GM21717 (cell line): Measurements from ENCODE around the gene ARMC2.
A peak's percentile ranks its signal among the peaks of the same experiment; 100 is the strongest.
"Not testable (repeated sequence)": the region's sequence is repeated elsewhere in the genome, so short reads cannot be mapped to it uniquely, and the experiment has no call there.

ENCODE experiments used
- ATAC-seq: cut with Tn5 transposase; IDR thresholded peaks from one replicate; pipeline ENCODE4 v1.9.1; 2021; ENCODE audit warnings: mild to moderate bottlenecking, moderate library complexity; ENCODE audit not compliant: unreplicated experiment

The ARMC2 gene

DNA sequence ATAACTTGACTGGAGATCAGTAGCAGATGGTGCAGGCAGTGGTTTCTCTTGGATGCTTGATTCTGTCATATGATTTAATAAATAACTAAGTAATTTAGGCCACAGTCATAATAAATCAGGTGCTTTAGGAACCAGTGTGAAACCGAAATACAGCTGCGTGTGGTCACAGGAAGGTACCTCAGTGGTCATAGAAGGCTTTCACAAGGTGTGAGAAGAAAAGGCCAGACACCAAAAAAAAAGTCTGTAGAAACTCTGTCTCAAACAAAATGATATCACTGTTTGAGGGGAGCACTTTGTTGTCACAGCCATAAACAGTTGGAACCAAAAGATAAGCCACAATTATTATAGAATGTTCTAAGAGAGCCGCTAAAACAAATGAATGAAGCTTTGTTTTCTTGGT lies 56.5 kb downstream of the ARMC2 start:
- ATAC-seq, result peak; percentile 92

- ATAC-seq, result no peak
These were observed 66.2 kb downstream of the ARMC2 start for GRCh38 chr6:108914235-108915022.

GRCh38 chr6:108915258-108915657 lies 67.0 kb downstream of the ARMC2 start:
- no peak for ATAC-seq

GRCh38 chr6:108916026-108916686 lies 67.9 kb downstream of the ARMC2 start:
- ATAC-seq, result no peak

DNA sequence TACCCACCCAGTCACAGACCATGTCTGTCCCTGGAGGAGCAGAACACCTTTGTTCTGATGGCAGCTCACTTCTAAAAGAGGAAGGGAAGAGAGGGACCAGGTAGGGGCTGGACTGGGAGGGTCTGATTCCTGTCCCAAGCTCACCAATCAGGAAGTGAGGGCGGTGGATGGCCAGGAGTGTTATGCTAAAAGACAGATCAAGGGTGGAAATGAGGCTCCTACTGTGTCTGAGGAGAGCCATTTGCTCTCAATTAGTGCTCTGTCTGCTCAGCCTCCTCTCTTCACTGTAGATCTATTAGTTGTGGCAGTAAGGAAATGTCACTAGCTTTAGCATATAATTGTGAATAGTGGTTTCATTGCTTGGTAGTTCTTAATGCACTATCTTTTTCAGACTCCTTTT lies 72.5 kb downstream of the ARMC2 start:
- no peak for ATAC-seq

GRCh38 chr6:108921547-108922361 lies 73.5 kb downstream of the ARMC2 start:
- ATAC-seq, result no peak

- no peak for ATAC-seq
These were observed 74.3 kb downstream of the ARMC2 start for GRCh38 chr6:108922499-108922898.

DNA sequence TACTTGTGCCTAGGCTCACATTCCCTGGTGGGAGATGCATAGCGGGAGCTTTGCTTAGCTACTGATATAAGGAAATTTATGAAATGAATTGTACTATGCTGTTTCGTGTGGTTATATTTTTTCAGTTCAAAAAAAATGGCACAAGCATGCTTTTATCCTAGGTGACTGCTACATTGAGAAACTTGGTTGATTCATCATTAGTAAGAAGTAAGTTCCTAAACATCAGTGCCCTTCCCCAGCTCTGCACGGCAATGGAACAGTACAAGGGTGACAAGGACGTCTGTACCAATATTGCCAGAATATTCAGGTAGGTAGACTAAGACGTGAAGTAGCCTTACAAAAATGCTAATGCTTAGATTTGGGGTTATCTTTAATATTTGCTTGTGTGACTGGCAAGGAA lies 79.7 kb downstream of the ARMC2 start:
- no peak for ATAC-seq

DNA sequence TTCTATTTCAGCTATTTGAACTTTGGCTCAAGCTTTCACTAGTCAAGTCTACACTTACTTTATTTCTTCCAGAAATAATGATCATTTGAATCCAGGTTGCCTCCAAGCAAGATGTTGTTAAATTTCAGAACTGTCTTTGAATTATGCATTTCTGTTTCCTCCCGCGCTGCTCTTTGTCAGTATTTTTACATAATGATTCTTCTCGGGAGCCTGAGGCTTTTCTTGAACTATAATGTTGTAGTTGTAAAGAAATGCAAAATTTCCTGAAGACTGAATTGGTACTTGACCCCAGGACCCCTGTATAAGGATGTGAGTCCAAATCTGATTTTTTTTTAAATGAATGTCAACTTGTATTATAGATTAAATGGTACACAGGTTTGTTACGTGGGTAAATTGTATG lies 80.4 kb downstream of the ARMC2 start:
- ATAC-seq, result no peak

DNA sequence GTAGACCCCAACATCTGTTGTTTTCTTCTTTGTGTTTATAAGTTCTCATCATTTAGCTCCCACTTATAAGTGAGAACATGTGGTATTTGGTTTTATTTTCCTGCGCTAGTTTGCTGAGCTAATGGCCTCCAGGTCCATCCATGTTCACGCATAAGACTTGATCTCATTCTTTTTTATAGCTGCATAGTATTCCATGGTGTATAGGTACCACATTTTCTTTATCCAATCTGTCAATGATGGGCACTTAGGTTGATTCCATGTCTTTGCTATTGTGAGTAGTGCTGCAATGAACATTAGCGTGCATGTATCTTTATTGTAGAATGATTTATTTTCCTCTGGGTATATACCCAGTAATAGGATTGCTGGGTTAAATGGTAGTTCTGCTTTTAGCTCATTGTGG lies 82.9 kb downstream of the ARMC2 start:
- ATAC-seq, result not testable (repeated sequence)

DNA sequence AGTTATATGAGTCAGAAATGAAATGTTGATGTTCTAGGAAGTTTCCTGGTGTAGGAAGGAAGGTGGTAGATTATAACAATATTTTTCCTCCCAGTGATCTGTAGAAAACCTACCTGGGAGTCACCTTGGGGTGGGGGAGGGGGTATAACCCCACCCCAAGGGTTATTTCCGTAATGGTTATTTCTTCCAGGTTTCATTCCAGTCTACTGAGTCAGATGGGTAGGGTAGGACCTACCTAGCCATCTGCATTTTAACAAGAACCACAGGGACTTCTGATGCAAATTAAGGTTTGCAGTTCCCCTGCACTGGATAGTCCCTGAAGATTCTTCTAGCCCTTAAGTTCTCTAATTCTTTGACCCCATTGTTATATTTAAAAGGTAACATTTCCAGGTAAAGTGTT lies 88.9 kb downstream of the ARMC2 start:
- ATAC-seq, result no peak

GRCh38 chr6:108940741-108941140 lies 92.5 kb downstream of the ARMC2 start:
- no peak for ATAC-seq

DNA sequence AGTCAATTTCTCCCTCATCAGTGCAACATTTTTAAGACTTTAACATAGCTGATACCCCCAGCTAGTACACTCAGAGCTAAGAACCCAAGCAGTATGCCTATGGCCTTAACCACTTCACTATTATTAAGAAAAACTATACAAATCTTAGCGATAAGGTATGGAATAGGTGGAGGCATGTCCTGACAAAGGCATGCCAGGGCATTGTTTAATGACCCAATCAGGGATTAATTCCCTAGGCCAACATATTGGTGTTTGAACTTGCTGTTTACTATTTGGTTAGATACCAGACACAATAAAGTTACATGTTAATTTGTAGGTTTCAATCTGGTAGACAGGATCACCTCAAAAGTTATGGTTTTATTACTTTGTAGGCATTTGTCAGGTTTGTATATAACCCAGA lies 93.1 kb downstream of the ARMC2 start:
- ATAC-seq, result no peak

DNA sequence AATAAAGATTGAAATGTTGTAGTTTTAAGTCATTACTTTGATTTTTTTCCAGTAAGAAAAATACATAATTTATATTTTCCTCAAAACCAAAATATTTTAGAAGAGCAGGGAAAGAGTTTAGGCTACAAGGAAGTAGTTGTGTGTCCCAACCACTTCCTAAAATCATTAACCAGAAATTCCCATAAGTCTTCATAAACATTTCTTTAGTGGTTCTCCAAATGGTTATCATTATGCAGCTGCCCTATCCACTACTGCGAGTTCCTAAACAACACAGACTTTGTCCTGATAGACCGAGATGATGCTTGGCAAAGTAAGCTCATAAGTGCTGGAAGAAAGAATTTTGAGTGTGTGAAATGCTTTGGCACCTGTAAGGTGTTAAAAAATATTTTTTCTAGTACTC lies 93.6 kb downstream of the ARMC2 start:
- ATAC-seq, result no peak

GRCh38 chr6:108942556-108943492 lies 94.6 kb downstream of the ARMC2 start:
- no peak for ATAC-seq

DNA sequence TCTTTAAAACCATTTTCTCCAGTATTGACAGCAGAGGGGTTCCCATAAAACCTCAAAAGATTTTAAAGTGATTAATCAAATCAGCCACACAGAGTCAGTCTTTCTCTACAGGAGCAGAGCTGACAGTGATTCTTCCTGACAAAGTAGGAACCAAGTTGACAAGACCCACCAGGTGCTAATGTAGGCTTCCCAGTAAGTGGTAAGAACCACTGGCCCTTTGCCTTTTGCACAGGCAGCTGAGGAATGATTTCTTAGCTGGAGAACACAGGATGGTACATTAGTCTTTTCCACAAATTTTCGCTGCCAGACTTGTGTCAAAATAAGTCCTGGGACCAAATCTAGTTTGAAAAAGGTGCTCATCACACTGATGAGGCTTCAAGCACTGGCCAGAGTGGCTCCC lies 95.8 kb downstream of the ARMC2 start:
- ATAC-seq, result no peak

- ATAC-seq, result no peak
These were observed 96.8 kb downstream of the ARMC2 start for GRCh38 chr6:108944707-108945680.

GRCh38 chr6:108945681-108946159 lies 97.5 kb downstream of the ARMC2 start:
- ATAC-seq, result no peak

DNA sequence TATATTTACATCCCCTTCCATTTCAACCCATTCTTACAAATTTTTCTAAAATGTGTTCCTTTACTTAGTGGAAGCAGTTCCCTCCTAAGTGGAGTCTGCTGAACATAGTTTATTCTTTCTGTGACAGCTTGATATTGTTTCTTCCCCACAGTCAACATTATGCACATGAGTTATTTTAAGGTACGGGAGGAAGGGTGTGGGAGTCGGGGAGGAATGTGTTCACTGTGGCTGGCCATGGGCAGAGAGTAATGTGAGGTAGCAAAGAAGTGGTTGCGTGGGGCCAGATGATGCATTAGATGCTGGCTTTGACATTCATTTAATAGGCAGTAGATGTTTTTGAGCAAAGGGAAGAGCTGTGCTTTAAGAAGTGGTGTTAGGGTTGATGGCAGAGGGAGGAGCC lies 98.5 kb downstream of the ARMC2 start:
- ATAC-seq, result no peak
